IMR-90 (cell line): ENCODE results near the gene ESRRG. TPM values are rescaled to one million over a fixed set of nuclear protein-coding genes. Genes with fewer than 3 reads are reported as not detected.

ENCODE experiments used
- ATAC-seq: fragments of 200-7000 bp; cut with Tn5 transposase; 2 replicates; pipeline ENCODE4 v1.9.1; 2020; ENCODE audit warnings: low read depth, mild to moderate bottlenecking, moderate library complexity
- BruUV-seq: library from RNA; stranded (reverse); fragments of 400-500 nt; replicated peaks from 2 replicates; lab custom pipeline; 2021; lab: Mats Ljungman, UMichigan
- CTCF ChIA-PET: fragments of 300-600 bp; formaldehyde crosslinking; extraction: SDS; loops from one replicate; lab custom pipeline; 2021; ENCODE audit warnings: antibody characterized with exemption; lab: Yijun Ruan, JAX
- POLR2A ChIA-PET: fragments of 300-600 bp; sonication (Branson Sonifier 250); formaldehyde crosslinking; loops from one replicate; lab custom pipeline; 2022; ENCODE audit warnings: antibody characterized with exemption; ENCODE audit not compliant: unreplicated experiment; lab: Charles Lee
- DNase-seq: peaks from one replicate; pipeline ENCODE4 v3.0.0; 2013
- H2AFZ ChIP-seq: replicated peaks from 2 replicates; pipeline ENCODE3; 2013; ENCODE audit warnings: low read length, mild to moderate bottlenecking; ENCODE audit not compliant: poor library complexity
- H2AK5ac ChIP-seq: 2 replicates; pipeline ENCODE4 v1.6.1; 2013; ENCODE audit warnings: low read depth, low read length, inconsistent platforms
- H2AK9ac ChIP-seq: replicated peaks from 2 replicates; pipeline ENCODE3; 2013; ENCODE audit warnings: mild to moderate bottlenecking, low read depth, low read length, moderate library complexity; ENCODE audit not compliant: poor library complexity
- H2BK120ac ChIP-seq: 2 replicates; pipeline ENCODE4 v1.6.1; 2013; ENCODE audit warnings: low read depth, low read length, inconsistent platforms
- H2BK15ac ChIP-seq: 3 replicates; pipeline ENCODE4 v1.6.1; 2013; ENCODE audit warnings: low read depth, low read length, inconsistent platforms
- H2BK20ac ChIP-seq: 2 replicates; pipeline ENCODE4 v1.6.1; 2013; ENCODE audit warnings: low read depth, mild to moderate bottlenecking, inconsistent platforms, low read length, moderate library complexity
- H2BK5ac ChIP-seq: 2 replicates; pipeline ENCODE4 v1.6.1; 2013; ENCODE audit warnings: mild to moderate bottlenecking, low read depth, low read length, inconsistent platforms; ENCODE audit not compliant: poor library complexity, severe bottlenecking
- H3K14ac ChIP-seq: replicated peaks from 2 replicates; pipeline ENCODE4 v1.6.1; 2013; ENCODE audit warnings: low read depth, low read length, inconsistent platforms
- H3K18ac ChIP-seq: 2 replicates; pipeline ENCODE4 v1.6.1; 2013; ENCODE audit warnings: low read depth, low read length, control low read depth
- H3K23ac ChIP-seq: 2 replicates; pipeline ENCODE4 v1.6.1; 2013; ENCODE audit warnings: low read depth, low read length, inconsistent platforms
- H3K27ac ChIP-seq: 2 replicates; pipeline ENCODE4 v1.5.1; 2013; ENCODE audit warnings: mild to moderate bottlenecking, control low read depth, low read length; ENCODE audit not compliant: insufficient read depth
- H3K27me3 ChIP-seq: 2 replicates; pipeline ENCODE4 v1.6.1; 2013; ENCODE audit warnings: low read length; ENCODE audit not compliant: control insufficient read depth, insufficient read depth
- H3K36me3 ChIP-seq: 2 replicates; pipeline ENCODE4 v1.6.1; 2013; ENCODE audit warnings: low read length, mixed read lengths; ENCODE audit not compliant: control insufficient read depth, insufficient read depth
- H3K4ac ChIP-seq: 2 replicates; pipeline ENCODE4 v1.6.1; 2013; ENCODE audit warnings: low read depth, low read length, inconsistent platforms
- H3K4me1 ChIP-seq: 2 replicates; pipeline ENCODE4 v1.6.1; 2013; ENCODE audit warnings: low read length, mixed read lengths; ENCODE audit not compliant: control insufficient read depth, insufficient read depth
- H3K4me2 ChIP-seq: 2 replicates; pipeline ENCODE4 v1.6.1; 2013; ENCODE audit warnings: low read depth, mild to moderate bottlenecking, control low read depth, low read length, moderate library complexity
- H3K4me3 ChIP-seq: 2 replicates; pipeline ENCODE4 v1.5.1; 2013; ENCODE audit warnings: low read depth, mild to moderate bottlenecking, control low read depth, low read length, moderate library complexity; ENCODE audit not compliant: insufficient read depth
- H3K56ac ChIP-seq: 2 replicates; pipeline ENCODE4 v1.6.1; 2013; ENCODE audit warnings: low read length, inconsistent platforms; ENCODE audit not compliant: insufficient read depth; ENCODE audit errors: extremely low read depth
- H3K79me1 ChIP-seq, 2 experiments: 2 replicates each; pipeline ENCODE4 v1.6.1; 2013; ENCODE audit warnings: low read length in 2 of 2, inconsistent platforms in 1 of 2, low read depth in 1 of 2
- H3K9ac ChIP-seq: 2 replicates; pipeline ENCODE4 v1.6.1; 2013; ENCODE audit warnings: low read depth, low read length, control low read depth
- H3K9me1 ChIP-seq: 2 replicates; pipeline ENCODE4 v1.6.1; 2013; ENCODE audit warnings: low read length, inconsistent platforms; ENCODE audit not compliant: insufficient read depth
- H3K9me3 ChIP-seq: 2 replicates; pipeline ENCODE4 v1.6.1; 2013; ENCODE audit warnings: low read length; ENCODE audit not compliant: control insufficient read depth, insufficient read depth
- H4K20me1 ChIP-seq: 2 replicates; pipeline ENCODE4 v1.6.1; 2013; ENCODE audit warnings: low read length, inconsistent platforms; ENCODE audit not compliant: insufficient read depth
- H4K5ac ChIP-seq: 2 replicates; pipeline ENCODE4 v1.6.1; 2013; ENCODE audit warnings: mild to moderate bottlenecking, low read depth, low read length, control low read depth
- H4K8ac ChIP-seq, 2 experiments: 2 replicates each; pipeline ENCODE4 v1.6.1; 2013; ENCODE audit warnings: low read depth in 2 of 2, low read length in 2 of 2, control low read depth in 1 of 2, inconsistent platforms in 1 of 2
- H4K91ac ChIP-seq: 2 replicates; pipeline ENCODE4 v1.6.1; 2013; ENCODE audit warnings: low read depth, low read length, inconsistent platforms; ENCODE audit not compliant: insufficient read depth
- RAD21 ChIP-seq: IDR thresholded peaks from 2 replicates; pipeline ENCODE4 v1.6.1; 2012; ENCODE audit warnings: low read length, improper control_type of control experiment
- dilution Hi-C: fragments of 300-500 bp; cut with HindIII; formaldehyde crosslinking; loops from one replicate; pipeline ENCODE4 v1.14.3; 2018; ENCODE audit warnings: low sequenced_read_pairs; ENCODE audit not compliant: unreplicated experiment
- in situ Hi-C: fragments of 300-500 bp; cut with MboI; formaldehyde crosslinking; loops from 3 replicates; pipeline ENCODE4 v1.14.3; 2019; ENCODE audit warnings: low sequenced_read_pairs, inconsistent platforms, mixed read lengths
- intact Hi-C: fragments of 100-400 bp; cut with micrococcal nuclease; formaldehyde crosslinking; loops from 2 replicates; pipeline ENCODE4 v1.10.0; 2022
- polyA plus RNA-seq, 3 experiments: library from polyadenylated mRNA; depleted of rRNA; stranded (reverse); fragments of >200 nt; gene quantifications; 2 replicates each; pipeline ENCODE4 v1.2.3, GENCODE V29; 2012; ENCODE audit warnings: low replicate concordance in 1 of 3
- total RNA-seq: library from RNA; depleted of rRNA; stranded (reverse); fragments of >200 nt; gene quantifications from 2 replicates; pipeline ENCODE4 v1.2.3, GENCODE V29; 2012

The ESRRG gene
- total and polyA plus RNA-seq, 2 of the 4 experiments (the other 2 are of a cell fraction), result 0.17 to 0.54 TPM

- H3K9ac ChIP-seq, result no peak overlapping the region
- H4K91ac ChIP-seq, result no peak overlapping the region
- no peaks in the 10 kb centered on the region for H4K20me1 ChIP-seq
- H3K18ac ChIP-seq, result no peak overlapping the region; the same call in 1 of the 2 replicates
- peak overlapping the region; percentile 14; the same call in 1 of the 2 replicates for H2BK120ac ChIP-seq
- H2AFZ ChIP-seq, result no peak overlapping the region
- in situ Hi-C loops (no loop called here), intact Hi-C loops (no loop called here), dilution Hi-C loops (no loop called here)
- no peak overlapping the region for H3K56ac ChIP-seq
- no peaks in the 10 kb centered on the region for H3K36me3 ChIP-seq
- H3K9me3 ChIP-seq, result no peaks in the 10 kb centered on the region
- H2BK5ac ChIP-seq, result no peak overlapping the region
- no peak overlapping the region for H3K27ac ChIP-seq
- H3K23ac ChIP-seq, result no peak overlapping the region
- ChIA-PET POLR2A (no interaction called here), CTCF (no interaction called here)
- no peak overlapping the region for H2BK15ac ChIP-seq
- H4K8ac ChIP-seq, result no peak overlapping the region
- peak overlapping the region; percentile 13; the same call in 1 of the 2 replicates for H2BK20ac ChIP-seq
- no peaks in the 10 kb centered on the region for H3K9me1 ChIP-seq
- no peak overlapping the region for H3K4ac ChIP-seq
- H3K4me3 ChIP-seq, result no peak overlapping the region
- no peak overlapping the region for H2AK5ac ChIP-seq
- H3K14ac ChIP-seq, result no peak overlapping the region
- peaks cover 2% of the 10 kb centered on the region; the same call in 1 of the 2 replicates for H3K4me1 ChIP-seq
- no peaks in the 10 kb centered on the region for H3K79me1 ChIP-seq
- no peak overlapping the region for H4K5ac ChIP-seq
- H2AK9ac ChIP-seq, result no peak overlapping the region
- H3K27me3 ChIP-seq, result no peaks in the 10 kb centered on the region
- ATAC-seq (no peak), DNase-seq (no peak)
- TF ChIP-seq RAD21, result no peak
- no peak overlapping the region for H3K4me2 ChIP-seq
- BruUV-seq, result no TSS peak
Observed at GRCh38 chr1:216665856-216666255, 57.4 kb downstream of the ESRRG start.
